ENCODE data around the gene MRRF.

DNA sequence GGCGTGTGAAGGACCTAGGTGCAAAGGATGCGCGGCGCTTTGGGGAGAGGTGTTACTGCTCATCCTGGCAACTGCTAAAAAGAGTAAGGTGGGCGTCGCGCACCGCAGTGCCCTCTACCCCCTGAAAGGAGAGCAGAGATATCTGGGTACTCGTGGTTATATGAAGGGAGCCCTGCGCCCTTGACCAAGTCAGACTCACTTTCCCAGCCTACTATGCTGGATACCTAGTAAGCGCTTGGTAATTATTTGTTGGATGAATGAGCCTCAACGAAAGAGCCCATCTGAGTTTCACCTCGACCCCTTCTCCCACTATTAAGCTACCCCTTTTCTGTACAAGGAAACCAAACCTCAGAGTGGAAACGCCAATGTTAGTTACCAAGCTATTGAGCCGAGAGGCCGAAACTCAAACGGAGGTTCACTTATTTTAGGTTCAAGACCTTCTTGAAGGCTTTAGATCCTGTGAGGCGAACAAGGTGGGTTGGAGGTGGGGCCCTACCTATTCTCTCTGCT, 44.0 kb upstream of the MRRF start:
- TF ChIP-seq, protein P1, sequence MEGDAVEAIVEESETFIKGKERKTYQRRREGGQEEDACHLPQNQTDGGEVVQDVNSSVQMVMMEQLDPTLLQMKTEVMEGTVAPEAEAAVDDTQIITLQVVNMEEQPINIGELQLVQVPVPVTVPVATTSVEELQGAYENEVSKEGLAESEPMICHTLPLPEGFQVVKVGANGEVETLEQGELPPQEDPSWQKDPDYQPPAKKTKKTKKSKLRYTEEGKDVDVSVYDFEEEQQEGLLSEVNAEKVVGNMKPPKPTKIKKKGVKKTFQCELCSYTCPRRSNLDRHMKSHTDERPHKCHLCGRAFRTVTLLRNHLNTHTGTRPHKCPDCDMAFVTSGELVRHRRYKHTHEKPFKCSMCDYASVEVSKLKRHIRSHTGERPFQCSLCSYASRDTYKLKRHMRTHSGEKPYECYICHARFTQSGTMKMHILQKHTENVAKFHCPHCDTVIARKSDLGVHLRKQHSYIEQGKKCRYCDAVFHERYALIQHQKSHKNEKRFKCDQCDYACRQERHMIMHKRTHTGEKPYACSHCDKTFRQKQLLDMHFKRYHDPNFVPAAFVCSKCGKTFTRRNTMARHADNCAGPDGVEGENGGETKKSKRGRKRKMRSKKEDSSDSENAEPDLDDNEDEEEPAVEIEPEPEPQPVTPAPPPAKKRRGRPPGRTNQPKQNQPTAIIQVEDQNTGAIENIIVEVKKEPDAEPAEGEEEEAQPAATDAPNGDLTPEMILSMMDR (conservative IDR thresholded peaks at IDR 0.05 in 1 of 2, IDR thresholded peaks at IDR 0.05 in 1 of 2; ENCODE audit: low read depth in 1 of 2, low read length in 2 of 2): no peak
- peak; percentile 82 for TF ChIP-seq EZH2 (IDR thresholded peaks at IDR 0.05; ENCODE audit: low read length, missing control alignments)

Measured in fibroblast of lung (primary cell).